ENCODE results near the gene KLK2.

The KLK2 gene

DNA sequence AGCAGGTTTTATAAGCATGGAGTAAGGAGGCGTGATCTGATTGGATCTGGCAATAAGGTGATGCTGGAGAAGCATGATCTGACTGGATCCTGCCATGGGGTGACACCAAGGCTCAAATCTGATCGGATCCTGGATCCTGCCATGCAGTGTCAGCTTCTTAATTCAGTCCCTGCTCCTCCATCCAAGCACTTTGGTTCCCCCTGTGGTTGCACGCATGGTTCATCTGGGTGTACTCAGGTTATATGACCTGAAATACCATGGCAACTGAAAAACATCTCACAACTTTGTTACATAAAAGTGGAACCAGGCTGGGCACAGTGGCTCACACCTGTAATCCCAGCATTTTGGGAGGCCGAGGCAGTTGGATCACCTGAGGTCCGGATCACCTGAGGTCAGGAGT is 55.6 kb downstream of the KLK2 start:
- DNase-seq: no peak
